Measurements from ENCODE around the gene AKT2.

The AKT2 gene

DNA sequence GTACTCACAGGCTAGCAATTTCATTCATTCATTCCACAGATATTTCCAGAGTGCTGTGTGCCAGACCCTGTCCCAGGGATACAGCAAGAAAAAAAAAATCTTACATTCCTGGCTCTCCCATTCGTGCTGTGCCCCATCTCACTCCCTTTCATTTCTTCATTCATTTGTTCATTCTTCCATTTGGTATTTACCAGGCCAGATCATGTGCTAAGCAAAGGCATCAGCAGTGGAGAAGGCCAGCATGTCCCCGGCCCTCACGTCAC is 91.6 kb downstream of the AKT2 start:
- Histone ChIP-seq H3K4me3 (ENCODE audit: insufficient read depth, low read length, poor library complexity, severe bottlenecking) (no peak overlapping the region), H3K27ac (ENCODE audit: low read depth, low read length) (no peak overlapping the region)

DNA sequence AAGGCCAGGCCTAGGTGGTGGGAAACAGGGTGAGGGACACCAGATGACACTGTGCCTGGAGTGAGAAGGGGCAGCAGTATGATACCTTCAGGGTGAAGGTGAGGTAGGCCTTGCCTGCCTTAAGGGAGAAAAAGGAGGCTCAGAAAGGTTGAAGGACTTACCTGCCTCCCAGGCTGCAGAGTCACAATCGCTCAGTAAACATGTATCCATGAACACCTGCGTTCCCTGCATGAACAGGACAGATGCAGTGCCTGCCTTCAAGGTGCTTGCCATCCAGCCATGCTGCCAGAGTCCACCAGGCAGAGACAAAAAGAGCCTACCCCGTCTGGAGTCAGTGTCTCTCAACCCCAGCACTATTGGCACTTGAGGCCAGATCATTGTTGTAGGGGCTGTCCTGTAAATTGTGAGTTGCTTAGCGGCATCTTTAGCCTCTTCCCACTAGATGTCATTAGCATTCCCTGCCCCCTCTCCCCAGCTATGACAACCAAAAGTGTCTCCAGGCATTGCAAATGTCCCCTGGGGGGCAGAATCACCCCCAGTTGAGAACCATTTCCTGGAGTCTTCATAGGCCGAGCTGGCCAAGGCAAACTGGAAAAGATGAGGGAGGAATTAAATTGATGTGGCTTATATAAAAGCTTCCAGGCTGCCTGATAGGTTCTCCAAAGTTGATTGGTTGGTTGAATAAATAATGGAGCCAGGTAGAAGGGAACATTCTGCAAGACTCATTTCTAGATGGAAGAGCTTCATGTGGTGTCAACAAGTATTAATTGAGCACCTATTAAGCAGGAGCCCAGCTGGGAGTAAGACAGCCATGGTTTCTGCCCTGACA is 92.2 kb downstream of the AKT2 start:
- Histone ChIP-seq H3K27me3 (ENCODE audit: low read length) (no peaks in the 10 kb centered on the region), H3K79me2 (ENCODE audit: insufficient read depth, low read length) (no peaks in the 10 kb centered on the region), H4K20me1 (ENCODE audit: low read depth, low read length) (no peaks in the 10 kb centered on the region), H3K9ac (ENCODE audit: low read length) (no peak overlapping the region), H3K36me3 (ENCODE audit: low read length) (no peaks in the 10 kb centered on the region), H2AFZ (ENCODE audit: low read depth, low read length, severe bottlenecking) (no peak overlapping the region), H3K9me2 (replicated peaks; ENCODE audit: insufficient read depth, low read length) (no peaks in the 10 kb centered on the region), H3K27ac (ENCODE audit: low read depth, low read length) (no peak overlapping the region), H3K4me2 (ENCODE audit: low read depth, low read length, poor library complexity, severe bottlenecking) (peak overlapping the region; percentile 54), H3K4me3 (ENCODE audit: insufficient read depth, low read length, poor library complexity, severe bottlenecking) (no peak overlapping the region), H3F3A (ENCODE audit: insufficient read depth) (peaks cover 5% of the 10 kb centered on the region; the same call in 1 of the 2 replicates), H3K9me3 (ENCODE audit: insufficient read depth, low read length) (no peaks in the 10 kb centered on the region)
- no peak for TF ChIP-seq EZH2phosphoT487 (conservative IDR thresholded peaks at IDR 0.05; ENCODE audit: low read length)
- TF ChIP-seq, protein P1, sequence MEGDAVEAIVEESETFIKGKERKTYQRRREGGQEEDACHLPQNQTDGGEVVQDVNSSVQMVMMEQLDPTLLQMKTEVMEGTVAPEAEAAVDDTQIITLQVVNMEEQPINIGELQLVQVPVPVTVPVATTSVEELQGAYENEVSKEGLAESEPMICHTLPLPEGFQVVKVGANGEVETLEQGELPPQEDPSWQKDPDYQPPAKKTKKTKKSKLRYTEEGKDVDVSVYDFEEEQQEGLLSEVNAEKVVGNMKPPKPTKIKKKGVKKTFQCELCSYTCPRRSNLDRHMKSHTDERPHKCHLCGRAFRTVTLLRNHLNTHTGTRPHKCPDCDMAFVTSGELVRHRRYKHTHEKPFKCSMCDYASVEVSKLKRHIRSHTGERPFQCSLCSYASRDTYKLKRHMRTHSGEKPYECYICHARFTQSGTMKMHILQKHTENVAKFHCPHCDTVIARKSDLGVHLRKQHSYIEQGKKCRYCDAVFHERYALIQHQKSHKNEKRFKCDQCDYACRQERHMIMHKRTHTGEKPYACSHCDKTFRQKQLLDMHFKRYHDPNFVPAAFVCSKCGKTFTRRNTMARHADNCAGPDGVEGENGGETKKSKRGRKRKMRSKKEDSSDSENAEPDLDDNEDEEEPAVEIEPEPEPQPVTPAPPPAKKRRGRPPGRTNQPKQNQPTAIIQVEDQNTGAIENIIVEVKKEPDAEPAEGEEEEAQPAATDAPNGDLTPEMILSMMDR (IDR thresholded peaks at IDR 0.05; ENCODE audit: insufficient read depth, low read length, poor library complexity, severe bottlenecking): no peak

More for the DNA sequence above, 91.6 kb downstream of the AKT2 start:
- Histone ChIP-seq H3K27me3 (ENCODE audit: low read length) (no peaks in the 10 kb centered on the region), H3F3A (ENCODE audit: insufficient read depth) (peaks cover 5% of the 10 kb centered on the region; the same call in 1 of the 2 replicates), H2AFZ (ENCODE audit: low read depth, low read length, severe bottlenecking) (no peak overlapping the region), H3K9ac (ENCODE audit: low read length) (no peak overlapping the region), H3K4me2 (ENCODE audit: low read depth, low read length, poor library complexity, severe bottlenecking) (no peak overlapping the region), H3K79me2 (ENCODE audit: insufficient read depth, low read length) (no peaks in the 10 kb centered on the region), H4K20me1 (ENCODE audit: low read depth, low read length) (no peaks in the 10 kb centered on the region), H3K9me2 (replicated peaks; ENCODE audit: insufficient read depth, low read length) (no peaks in the 10 kb centered on the region), H3K36me3 (ENCODE audit: low read length) (no peaks in the 10 kb centered on the region), H3K9me3 (ENCODE audit: insufficient read depth, low read length) (no peaks in the 10 kb centered on the region)
- no peak for TF ChIP-seq EZH2phosphoT487 (conservative IDR thresholded peaks at IDR 0.05; ENCODE audit: low read length)
- TF ChIP-seq, protein P1 (IDR thresholded peaks at IDR 0.05; ENCODE audit: insufficient read depth, low read length, poor library complexity, severe bottlenecking): no peak

DNA sequence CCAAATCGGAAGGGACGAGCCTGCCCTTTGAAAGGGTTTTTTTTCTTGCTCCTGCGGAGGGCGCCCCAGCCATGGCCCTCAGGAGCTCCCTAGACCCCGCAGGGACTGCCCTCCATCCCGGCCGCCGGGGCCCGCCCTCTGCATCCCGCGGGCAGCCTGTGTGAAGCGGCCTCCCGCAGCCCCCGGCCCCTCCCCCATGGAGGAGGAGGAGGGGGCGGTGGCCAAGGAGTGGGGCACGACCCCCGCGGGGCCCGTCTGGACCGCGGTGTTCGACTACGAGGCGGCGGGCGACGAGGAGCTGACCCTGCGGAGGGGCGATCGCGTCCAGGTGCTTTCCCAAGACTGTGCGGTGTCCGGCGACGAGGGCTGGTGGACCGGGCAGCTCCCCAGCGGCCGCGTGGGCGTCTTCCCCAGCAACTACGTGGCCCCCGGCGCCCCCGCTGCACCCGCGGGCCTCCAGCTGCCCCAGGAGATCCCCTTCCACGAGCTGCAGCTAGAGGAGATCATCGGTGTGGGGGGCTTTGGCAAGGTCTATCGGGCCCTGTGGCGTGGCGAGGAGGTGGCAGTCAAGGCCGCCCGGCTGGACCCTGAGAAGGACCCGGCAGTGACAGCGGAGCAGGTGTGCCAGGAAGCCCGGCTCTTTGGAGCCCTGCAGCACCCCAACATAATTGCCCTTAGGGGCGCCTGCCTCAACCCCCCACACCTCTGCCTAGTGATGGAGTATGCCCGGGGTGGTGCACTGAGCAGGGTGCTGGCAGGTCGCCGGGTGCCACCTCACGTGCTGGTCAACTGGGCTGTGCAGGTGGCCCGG is 93.1 kb downstream of the AKT2 start:
- no peak overlapping the region for H3K27ac ChIP-seq (ENCODE audit: low read depth, low read length)
- H3K79me2 ChIP-seq (ENCODE audit: insufficient read depth, low read length): no peaks in the 10 kb centered on the region
- H3F3A ChIP-seq (ENCODE audit: insufficient read depth): peaks cover 5% of the 10 kb centered on the region; the same call in 1 of the 2 replicates
- H4K20me1 ChIP-seq (ENCODE audit: low read depth, low read length): no peaks in the 10 kb centered on the region
- no peak overlapping the region for H2AFZ ChIP-seq (ENCODE audit: low read depth, low read length, severe bottlenecking)
- no peaks in the 10 kb centered on the region for H3K27me3 ChIP-seq (ENCODE audit: low read length)
- H3K9me2 ChIP-seq (replicated peaks; ENCODE audit: insufficient read depth, low read length): no peaks in the 10 kb centered on the region
- peak overlapping the region; percentile 60 for H3K4me3 ChIP-seq (ENCODE audit: insufficient read depth, low read length, poor library complexity, severe bottlenecking)
- no peaks in the 10 kb centered on the region for H3K36me3 ChIP-seq (ENCODE audit: low read length)
- peak overlapping the region; percentile 74 for H3K9ac ChIP-seq (ENCODE audit: low read length)
- TF ChIP-seq, protein P1 (IDR thresholded peaks at IDR 0.05; ENCODE audit: insufficient read depth, low read length, poor library complexity, severe bottlenecking): no peak
- TF ChIP-seq EZH2phosphoT487 (conservative IDR thresholded peaks at IDR 0.05; ENCODE audit: low read length): no peak
- peak overlapping the region; percentile 54 for H3K4me2 ChIP-seq (ENCODE audit: low read depth, low read length, poor library complexity, severe bottlenecking)
- no peaks in the 10 kb centered on the region for H3K9me3 ChIP-seq (ENCODE audit: insufficient read depth, low read length)

Measured in SU-DHL-6 (cell line).